GM19395 (cell line): ENCODE results near the gene KRTAP10-5.
"Not testable (repeated sequence)": the region's sequence is repeated elsewhere in the genome, so short reads cannot be mapped to it uniquely, and the experiment has no call there.

Source experiments
- ATAC-seq: cut with Tn5 transposase; IDR thresholded peaks from one replicate; pipeline ENCODE4 v1.9.1; 2021; ENCODE audit warnings: mild to moderate bottlenecking, moderate library complexity; ENCODE audit not compliant: unreplicated experiment

Gene KRTAP10-5

DNA sequence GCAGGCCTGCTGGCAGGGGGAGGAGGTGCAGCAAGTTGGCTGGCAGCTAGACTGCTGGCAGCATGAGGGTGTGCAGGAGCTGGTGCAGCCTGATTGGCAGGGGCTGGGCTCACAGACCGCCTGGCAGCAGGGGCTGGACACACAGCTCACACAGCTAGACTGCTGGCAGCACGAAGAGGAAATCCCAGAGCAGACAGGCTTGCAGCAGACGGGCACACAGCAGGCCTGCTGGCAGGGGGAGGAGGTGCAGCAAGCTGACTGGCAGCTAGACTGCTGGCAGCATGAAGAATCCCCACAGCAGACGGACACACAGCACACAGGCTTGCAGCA, 11.4 kb upstream of the KRTAP10-5 start:
- ATAC-seq = not testable (repeated sequence)

DNA sequence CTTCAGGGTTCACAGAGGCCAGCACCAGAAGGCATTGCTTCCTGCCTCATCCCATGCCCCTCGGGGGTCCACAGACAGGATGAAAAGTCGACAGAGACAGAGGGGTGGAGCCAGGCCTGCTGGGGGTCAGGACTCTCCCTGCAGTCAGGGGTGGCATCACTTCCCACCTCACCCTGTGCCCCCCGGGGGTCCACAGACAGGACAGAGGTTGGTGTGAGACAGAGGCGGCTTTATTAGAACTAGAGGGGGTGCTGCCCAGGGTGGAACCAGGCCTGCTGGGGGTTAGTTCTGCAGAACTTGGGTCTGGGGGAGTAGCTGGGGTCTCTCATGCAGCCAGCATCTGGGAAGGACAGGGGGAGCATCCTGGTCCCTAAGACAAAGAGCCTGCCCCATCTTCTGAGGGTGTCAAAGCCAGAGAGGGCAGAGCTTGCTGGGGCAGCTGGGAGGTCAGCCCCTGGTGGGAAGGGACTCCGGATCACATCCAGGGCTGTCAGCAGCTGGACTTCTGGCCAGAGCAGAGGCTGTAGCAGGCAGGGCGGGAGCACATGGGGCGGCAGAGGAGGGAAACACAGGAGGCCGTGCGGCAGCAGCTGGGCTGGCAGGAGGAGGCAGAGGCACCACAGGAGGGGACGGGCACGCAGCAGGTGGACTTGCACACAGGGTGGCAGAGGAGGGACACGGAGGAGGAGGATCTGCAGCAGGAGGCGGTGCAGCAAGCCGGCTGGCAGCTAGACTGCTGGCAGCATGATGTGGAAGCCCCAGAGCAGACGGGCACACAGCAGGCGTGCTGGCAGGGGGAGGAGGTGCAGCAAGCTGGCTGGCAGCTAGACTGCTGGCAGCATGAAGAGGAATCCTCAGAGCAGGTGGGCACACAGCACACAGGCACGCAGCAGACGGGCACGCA, 10.7 kb upstream of the KRTAP10-5 start:
- not testable (repeated sequence) for ATAC-seq

DNA sequence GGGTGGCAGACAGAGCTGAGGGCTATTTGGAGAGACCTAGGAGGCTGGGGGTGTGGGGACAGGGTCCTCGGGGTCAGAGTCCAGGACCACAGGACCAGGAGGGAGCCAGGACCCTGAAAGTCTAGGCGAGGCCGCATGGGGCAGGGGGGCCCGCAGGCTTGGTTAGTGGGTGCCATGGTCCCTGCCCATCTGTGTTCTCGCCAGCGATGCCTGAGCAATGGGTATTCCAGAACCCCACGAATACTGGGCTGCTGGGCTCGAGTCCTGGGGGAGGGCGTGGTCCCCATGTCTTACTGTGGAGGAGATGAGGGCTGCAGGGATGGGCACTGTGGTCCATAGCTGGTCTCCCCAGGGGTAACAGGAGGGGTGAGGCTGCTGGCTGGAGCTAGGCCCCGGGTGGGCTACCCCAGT, 9.9 kb upstream of the KRTAP10-5 start:
- ATAC-seq = no peak

DNA sequence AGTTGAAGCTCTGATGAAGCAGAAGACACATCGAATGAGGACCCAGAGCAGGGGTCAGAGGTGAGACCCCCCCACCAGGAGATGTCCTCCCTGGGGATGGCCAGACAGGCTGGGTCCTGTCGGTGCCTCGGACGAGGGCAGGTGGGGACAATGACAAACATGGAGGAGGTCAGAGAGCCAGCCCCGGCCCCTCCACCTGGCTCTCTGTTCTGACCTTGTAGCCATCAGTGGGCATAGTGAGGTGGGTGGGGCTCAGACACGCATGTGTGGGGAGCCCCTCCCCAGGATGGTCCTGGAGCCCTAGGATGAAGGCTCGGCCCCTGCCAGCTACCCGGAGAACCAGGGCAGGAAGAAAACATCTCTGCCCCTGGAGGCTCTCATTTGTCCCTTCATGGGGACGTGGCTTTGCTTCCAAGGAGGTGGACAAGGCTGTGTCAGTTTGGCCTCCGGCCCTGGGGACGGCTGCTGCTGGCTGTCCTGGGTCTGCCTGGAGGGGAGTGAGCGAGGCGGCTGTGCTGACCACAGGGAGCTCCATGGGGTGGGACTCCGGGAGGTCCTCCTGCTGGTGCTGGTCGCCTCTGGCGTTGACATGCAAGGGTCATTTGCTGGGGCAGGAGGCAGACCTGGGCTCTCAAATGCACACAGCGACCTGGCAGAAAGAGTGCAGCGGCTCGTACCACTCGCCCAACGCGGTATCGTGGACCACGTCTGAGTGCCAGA, 9.3 kb upstream of the KRTAP10-5 start:
- no peak for ATAC-seq

DNA sequence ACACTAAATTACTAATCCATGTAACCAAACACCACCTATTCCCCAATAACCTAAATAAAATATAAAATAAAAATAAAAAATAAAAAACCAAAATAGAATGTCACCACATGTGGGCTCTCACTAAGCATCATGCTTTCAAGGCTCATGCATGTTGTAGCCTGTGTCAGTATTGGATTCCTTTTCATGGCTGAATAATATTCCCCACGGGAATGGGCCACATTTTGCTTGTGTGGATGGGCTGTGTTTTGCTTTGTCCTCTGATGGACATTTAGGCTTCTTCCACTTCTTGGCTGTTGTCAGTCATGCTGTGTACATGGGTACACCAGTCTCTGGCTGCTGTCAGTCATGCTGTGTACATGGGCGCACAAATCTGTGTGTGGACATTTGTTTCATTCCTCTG, 8.7 kb upstream of the KRTAP10-5 start:
- ATAC-seq = no peak

DNA sequence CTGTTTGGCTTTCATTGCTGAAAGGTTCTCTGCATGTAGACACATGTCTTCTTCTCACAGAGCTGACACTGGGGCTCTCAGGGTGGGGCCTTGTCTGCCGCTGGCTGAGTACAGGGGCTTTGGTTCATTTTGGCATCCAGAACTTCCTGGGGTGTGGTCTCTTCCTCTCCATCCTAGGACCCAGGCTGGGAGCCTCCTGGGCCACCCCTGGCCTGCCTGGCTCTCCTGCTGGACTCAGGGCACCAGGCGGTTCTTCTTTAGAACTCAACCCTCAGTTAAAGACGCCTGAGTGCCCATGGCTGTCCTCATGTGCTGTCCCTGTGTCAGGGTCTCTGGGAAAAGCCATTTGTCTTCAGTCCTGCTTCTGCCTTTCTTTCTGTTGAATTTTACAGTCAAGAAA, 5.5 kb upstream of the KRTAP10-5 start:
- no peak for ATAC-seq

DNA sequence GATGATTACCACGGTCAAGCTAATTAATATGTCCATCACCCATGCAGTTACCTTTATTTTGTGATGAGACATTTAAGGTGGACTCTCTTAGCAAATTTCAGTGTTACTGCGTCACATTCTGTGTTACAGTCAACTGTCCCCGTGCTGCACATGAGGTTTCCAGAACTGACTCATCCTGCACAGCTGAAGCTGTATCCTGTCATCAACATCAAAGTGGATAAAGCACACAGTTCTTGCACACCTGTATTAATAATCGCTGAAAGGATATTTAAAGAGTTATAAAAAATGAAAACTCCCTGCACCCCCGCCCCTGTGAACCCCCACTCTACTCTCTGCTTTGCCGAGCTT, 3.4 kb upstream of the KRTAP10-5 start:
- ATAC-seq = no peak

DNA sequence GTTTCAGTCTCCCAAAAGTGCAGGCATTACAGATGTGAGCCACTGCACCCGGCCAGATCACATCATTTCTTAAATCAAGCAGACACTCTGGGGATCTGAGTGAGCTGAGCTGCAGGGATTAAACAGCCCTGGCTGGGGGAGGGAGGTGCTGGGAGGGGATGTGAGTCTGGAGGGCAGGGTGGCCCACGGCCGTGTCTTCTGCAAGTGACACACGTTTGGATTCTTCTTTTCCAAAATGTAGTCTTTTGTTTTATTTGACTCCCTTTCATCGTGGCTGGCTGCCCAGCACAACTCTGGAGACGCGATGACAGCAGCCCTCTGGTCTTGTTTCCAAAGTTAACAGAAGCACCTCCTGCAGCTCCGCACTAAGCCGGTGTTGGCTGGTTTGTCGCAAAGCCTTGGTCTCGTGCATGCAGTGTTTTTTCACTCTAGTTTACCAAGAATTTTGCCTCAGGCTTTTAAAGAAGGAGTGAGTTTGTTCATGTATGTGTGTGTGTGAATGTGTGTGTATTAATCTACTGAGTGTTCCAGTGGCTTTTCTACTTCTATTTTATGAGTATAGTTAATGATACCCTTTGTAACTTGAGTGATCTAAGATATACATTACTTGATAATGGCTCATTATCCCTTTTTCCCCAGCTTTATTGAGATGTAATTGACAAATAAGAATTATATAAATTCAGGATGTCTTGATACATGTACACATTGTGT, 2.8 kb upstream of the KRTAP10-5 start:
- ATAC-seq = no peak

DNA sequence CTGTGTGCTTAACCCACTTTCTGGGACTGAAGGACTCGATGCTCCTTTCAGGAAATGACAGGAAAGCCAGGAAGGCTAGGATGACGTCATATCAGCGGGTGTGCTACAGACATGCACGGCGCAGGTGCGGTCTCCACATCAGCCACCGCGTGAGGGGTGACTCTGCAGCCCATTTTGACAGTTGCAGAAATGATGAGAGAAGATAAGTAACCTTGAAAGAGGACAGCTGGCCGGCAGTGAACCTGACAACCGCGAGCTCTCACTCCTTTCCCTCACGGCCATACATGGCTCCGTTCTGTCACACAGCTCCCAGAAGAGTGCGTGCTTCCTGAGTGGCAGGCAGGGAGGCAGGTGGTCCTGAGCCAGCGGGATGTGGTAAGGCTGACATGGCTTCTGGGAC, 1.7 kb upstream of the KRTAP10-5 start:
- ATAC-seq = no peak

DNA sequence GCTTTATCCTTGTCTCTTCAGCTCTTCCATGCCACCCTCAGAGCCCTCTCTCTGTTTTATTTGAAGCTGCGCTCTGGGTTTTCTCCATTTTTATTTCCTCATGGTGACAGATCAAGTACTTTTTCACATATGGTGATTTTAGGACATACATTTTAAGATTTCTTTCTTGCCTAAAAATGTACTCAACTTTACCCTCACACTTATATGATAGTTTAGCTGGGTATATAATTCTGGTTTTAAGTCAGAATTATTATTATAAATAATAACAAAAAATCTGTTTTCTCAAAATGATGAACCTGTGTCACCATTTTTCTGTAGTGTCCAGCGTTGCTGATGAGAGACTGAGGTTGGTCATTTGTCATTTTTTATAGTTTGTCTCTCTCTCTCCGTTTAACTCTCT, 754 bp upstream of the KRTAP10-5 start:
- ATAC-seq = no peak

DNA sequence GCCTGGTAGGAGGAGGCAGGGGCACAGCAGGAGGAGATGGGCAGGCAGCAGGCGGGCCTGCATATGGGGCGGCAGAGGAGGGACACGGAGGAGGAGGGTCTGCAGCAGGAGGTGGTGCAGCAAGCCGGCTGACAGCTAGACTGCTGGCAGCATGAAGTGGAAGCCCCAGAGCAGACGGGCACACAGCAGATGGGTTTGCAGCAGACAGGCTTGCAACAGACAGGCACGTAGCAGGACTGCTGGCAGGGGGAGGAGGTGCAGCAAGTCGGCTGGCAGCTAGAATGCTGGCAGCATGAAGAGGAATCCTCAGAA, 615 bp downstream of the KRTAP10-5 start:
- no peak for ATAC-seq

DNA sequence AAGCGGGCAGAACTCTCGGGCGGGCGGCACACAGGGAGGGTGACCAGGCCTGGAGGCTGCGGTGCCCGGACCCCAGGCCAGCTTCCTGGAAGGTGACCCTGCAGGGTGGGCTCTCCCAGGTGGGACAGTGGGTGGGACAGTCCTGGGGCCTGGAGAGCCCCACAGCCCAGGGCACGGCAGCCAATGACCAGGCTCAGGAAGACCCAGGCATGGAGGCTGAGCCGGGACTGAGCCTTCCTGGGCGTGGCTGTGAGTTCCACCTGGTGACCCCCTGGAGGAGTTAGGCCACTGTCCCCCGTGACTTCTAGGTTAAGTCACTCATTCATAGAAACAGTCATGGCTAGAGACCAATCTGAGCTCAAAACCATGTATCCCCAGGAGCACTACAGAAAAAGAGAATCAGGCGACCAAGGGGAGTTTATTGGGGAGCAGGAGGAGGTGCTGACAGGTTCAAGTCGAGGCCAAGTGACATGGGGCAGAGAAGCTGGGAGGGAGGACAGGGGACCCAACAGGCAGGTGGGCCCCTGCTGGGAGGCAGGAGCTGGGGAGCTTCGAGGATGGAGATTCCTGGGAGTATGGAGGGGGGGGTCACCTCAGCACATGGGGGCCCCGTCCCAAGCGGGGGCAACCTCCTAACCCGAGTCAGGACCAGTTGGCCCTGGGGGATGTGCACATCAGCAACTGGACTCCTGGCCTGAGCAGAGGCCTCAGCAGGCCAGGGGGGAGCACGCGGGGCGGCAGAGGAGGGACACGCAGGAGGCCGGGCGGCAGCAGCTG, 1.2 kb downstream of the KRTAP10-5 start:
- ATAC-seq = no peak

DNA sequence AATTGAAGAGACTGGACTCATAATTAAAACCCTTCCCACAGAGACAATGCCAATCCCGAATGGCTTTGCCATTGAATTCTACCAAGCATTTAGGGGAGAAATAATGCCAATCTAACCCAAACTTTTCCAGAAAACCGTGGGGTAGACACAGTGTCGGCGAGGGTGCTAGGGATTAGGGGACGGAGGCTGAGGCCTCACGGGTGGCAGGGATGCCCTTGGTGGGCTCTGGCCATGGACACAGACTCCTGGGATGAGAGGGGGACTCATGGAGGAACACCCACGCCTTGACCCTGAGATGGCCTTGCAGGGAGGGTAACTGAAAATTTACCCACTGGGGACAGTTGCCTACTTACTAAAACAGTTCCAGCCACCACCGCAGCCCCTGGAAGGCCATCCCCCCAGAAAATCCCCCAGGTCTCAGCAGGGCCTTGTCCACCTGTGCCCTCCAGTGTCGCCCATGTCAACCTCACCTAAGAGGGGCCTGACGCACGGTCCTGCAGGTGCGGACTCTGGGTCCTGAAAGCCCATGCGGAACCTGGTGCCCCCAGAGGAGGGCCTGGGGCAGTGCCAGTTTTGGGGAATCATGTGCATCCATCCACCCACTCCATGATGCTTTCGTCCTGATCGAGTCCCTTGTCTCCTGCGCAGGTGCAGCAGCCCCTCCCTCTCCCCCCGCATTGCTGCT, 1.9 kb downstream of the KRTAP10-5 start:
- no peak for ATAC-seq

DNA sequence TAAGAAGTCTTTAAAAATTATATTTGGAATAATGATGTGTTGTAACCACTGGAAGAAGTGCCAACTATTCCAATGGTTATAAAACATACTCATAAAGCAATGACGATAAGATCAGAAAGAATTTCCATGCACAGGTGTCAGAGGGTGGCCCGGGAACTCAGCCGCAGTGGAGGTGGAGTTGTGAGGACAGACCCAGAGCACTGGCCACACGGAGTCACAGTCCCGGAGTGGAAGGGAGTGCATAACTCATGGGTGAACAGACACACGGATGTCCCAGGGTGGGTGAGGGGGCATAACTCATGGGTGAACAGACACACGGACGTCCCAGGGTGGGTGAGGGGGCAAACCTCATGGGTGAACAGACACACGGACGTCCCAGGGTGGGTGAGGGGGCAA, 4.4 kb downstream of the KRTAP10-5 start:
- ATAC-seq = no peak

DNA sequence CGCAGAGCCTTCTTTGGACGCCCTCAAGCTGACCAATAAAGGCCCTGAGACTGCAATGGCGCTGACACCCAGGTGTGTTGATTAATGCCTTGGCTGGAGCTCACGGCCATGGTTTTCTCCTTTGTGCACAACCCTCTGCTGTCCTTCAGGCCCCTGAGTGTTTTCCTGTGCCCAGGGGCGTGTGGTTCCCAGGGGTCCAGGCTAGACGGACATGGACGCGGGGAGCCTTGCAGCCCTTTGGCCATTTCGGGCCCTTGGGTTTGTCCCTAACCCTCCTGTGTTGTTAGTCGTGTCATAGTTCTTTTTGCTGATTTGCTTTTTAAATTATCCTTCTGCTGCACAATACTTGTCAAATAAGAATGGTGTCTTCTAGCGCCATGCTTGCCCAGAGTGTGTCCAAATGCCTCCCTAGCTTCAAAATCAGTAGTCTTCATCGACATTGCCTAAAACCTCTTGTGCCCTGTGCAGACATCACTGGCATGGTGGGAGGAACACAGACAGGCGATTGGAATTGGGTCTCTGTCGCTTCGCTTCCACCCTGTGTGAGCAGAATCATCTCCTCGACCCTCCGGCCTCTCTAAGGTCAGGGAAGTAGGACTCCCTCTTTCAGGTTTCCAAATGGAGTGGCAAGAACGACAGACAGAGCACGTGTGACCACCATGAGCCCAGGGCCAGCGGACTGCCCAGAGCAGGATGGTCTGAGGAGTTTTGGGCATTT, 4.9 kb downstream of the KRTAP10-5 start:
- ATAC-seq = no peak

DNA sequence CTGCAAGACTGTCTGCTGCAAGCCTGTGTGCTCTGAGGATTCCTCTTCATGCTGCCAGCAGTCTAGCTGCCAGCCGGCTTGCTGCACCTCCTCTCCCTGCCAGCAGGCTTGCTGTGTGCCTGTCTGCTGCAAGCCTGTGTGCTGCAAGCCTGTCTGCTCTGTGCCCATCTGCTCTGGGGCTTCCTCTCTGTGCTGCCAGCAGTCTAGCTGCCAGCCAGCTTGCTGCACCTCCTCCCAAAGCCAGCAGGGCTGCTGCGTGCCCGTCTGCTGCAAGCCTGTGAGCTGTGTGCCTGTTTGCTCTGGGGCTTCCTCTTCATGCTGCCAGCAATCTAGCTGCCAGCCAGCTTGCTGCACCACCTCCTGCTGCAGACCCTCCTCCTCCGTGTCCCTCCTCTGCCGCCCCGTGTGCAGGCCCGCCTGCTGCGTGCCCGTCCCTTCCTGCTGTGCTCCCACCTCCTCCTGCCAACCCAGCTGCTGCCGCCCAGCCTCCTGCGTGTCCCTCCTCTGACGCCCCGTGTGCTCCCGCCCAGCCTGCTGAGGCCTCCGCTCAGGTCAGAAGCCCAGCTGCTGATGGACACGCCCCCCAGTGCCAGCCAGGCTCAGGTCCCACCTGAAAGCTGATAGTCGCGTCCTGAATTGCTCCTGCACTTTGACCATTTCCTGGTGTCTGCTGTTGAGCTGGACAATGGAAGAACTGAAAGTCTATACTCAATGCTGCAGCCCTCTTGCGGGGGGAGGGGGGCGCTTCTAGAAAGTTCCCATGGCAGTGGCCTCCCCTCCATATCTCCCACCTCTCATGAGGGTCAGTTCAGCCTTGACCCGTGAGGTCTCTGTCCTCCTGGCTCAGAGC, 5.7 kb downstream of the KRTAP10-5 start:
- no peak for ATAC-seq

DNA sequence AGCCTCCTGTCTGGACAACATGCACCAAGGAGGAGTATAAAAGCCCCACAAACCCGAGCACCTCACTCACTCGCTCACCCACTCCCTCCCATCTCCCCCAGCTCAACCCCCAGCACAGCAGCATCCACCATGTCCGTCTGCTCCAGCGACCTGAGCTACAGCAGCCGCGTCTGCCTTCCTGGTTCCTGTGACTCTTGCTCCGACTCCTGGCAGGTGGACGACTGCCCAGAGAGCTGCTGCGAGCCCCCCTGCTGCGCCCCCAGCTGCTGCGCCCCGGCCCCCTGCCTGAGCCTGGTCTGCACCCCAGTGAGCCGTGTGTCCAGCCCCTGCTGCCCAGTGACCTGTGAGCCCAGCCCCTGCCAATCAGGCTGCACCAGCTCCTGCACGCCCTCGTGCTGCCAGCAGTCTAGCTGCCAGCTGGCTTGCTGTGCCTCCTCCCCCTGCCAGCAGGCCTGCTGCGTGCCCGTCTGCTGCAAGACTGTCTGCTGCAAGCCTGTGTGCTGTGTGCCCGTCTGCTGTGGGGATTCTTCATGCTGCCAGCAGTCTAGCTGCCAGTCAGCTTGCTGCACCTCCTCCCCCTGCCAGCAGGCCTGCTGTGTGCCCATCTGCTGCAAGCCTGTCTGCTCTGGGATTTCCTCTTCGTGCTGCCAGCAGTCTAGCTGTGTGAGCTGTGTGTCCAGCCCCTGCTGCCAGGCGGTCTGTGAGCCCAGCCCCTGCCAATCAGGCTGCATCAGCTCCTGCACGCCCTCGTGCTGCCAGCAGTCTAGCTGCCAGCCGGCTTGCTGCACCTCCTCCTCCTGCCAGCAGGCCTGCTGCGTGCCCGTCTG, 6.6 kb downstream of the KRTAP10-5 start, which contains the start of gene KRTAP10-4:
Gene KRTAP10-4, plus strand, starts transcription at position 100 of the 827 bp plus-strand sequence. Its CDS starts 30 bp downstream, at position 130.
- not testable (repeated sequence) for ATAC-seq

DNA sequence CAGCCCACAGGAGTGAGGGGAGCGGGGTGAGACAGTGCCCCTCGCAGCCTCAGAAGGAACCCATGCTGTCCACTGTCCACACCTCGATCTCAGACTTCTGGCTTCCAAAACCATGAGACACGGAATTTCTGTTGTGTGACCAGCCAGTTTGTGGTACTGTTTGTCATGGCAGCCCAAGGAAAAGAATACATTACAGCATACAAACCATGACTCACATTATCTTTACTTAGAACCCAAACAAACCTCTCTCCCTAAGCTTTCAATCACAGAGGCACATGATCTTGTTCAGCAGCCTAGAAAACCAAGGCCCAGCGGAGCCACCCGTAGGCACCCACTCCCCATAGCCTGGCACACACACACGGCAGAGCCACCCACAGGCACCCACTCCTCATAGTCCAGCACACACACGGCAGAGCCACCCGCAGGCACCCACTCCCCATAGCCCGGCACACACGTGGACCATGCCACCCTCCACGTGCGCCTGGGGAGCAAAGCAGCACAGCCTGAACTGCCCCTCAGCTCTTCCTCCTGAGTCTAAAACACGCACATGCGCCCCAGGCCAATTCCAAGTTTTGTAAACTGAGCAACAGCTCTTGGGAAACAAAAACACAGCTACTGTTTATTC, 7.3 kb downstream of the KRTAP10-5 start:
- ATAC-seq = no peak
